ENCODE data around the gene ZBTB22.

DNA sequence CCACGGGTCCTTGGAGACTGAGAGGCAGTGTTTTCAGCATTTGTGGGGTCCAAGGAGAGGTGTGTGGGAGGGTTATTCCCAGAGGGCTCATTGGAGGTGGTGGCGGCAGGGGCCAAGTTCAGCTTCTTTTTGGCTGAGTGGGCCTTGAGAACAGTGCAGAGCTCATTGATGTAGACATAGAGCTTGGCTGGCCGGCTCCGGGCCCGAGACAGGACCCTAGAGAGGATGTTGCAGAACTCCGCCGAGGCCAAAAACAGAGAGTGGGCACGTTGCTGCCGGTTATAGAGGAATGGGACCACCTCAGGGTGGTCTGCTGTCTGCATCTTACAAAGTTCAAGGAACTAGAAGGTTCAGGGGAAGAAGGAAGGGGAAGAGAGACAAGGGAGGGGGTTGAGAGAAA, 3.7 kb upstream of the ZBTB22 start:
- TF ChIP-seq, protein P1, sequence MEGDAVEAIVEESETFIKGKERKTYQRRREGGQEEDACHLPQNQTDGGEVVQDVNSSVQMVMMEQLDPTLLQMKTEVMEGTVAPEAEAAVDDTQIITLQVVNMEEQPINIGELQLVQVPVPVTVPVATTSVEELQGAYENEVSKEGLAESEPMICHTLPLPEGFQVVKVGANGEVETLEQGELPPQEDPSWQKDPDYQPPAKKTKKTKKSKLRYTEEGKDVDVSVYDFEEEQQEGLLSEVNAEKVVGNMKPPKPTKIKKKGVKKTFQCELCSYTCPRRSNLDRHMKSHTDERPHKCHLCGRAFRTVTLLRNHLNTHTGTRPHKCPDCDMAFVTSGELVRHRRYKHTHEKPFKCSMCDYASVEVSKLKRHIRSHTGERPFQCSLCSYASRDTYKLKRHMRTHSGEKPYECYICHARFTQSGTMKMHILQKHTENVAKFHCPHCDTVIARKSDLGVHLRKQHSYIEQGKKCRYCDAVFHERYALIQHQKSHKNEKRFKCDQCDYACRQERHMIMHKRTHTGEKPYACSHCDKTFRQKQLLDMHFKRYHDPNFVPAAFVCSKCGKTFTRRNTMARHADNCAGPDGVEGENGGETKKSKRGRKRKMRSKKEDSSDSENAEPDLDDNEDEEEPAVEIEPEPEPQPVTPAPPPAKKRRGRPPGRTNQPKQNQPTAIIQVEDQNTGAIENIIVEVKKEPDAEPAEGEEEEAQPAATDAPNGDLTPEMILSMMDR (IDR thresholded peaks at IDR 0.05), result no peak
- no peak for TF ChIP-seq POLR2A (IDR thresholded peaks at IDR 0.05)
